Neural progenitor cell (in vitro differentiated cells): Measurements from ENCODE around the gene CKB.

ENCODE experiments used
- CTCF ChIP-seq: fragments of 200-600 bp; sonication (generic); IDR thresholded peaks from 2 replicates; pipeline ENCODE4 v1.5.1; 2017; ENCODE audit warnings: antibody characterized with exemption, mild to moderate bottlenecking
- EZH2 ChIP-seq: fragments of 200-600 bp; sonication (generic); IDR thresholded peaks from 2 replicates; pipeline ENCODE4 v1.6.1; 2017; ENCODE audit warnings: antibody characterized with exemption, mild to moderate bottlenecking, moderate library complexity
- EZH2phosphoT487 ChIP-seq: fragments of 200-600 bp; sonication (generic); IDR thresholded peaks from 2 replicates; pipeline ENCODE4 v1.6.1; 2017; ENCODE audit warnings: antibody characterized with exemption

DNA sequence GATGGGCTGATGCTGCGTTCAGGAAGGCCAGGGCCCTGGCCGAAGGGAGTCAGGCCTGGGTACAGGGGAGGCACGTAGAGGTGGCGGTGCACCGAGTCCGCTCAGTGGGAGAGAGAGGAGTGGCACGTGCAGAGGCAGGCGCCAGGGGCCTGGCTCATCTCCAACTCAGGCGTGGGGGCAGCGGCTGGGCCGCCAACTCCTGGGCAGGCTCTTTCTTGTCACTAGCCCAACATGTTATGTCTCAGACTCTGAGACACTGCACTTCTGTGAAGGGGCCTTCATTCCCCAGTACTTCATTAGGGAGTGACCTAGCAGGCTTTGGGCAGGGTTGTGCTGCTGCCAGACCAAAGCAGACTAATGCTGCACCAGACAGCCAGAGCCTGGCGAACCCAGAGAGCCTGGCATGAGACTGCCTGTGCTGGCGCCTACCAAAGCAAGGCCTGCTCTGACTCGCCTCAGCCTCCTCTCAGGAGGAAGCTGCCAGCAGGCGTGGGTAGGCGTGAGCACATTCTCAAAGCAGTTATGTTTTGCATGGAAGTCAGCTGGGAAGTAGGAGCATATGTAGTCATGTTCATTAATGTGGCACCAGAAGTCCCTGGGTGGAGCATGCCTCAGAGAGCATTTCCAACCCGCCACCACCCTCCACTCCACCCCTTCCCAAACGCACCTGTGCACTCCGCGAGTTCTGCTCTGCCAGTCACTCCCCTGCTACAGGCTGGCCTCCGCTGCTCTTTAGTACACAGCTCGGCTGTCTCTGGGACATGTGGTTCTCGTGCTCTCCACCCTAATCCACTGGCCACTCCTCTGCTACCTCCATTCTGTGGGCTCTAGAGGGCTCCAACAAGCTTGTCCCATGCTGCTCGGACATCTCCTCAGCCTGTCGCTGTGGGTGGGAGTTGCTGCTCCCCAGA lies 9.7 kb downstream of the CKB start:
- no peak for TF ChIP-seq CTCF
- TF ChIP-seq EZH2: no peak
- TF ChIP-seq EZH2phosphoT487: no peak
